Measurements from ENCODE around the gene GDF7.

GDF7 gene

GRCh38 chr2:20670315-20671035, 3.5 kb downstream of the GDF7 start:
- H2AFZ ChIP-seq = peak overlapping the region; percentile 7

GRCh38 chr2:20671036-20671735, 4.2 kb downstream of the GDF7 start:
- no peak overlapping the region for H3K4me3 ChIP-seq (ENCODE audit: low read depth, low read length)
- no peak overlapping the region for H3K27ac ChIP-seq
- no peaks in the 10 kb centered on the region for H3K9me3 ChIP-seq (ENCODE audit: control insufficient read depth, low read length)
- no peaks in the 10 kb centered on the region for H3K79me2 ChIP-seq
- no peak overlapping the region for H2AFZ ChIP-seq
- TF ChIP-seq, protein P1, sequence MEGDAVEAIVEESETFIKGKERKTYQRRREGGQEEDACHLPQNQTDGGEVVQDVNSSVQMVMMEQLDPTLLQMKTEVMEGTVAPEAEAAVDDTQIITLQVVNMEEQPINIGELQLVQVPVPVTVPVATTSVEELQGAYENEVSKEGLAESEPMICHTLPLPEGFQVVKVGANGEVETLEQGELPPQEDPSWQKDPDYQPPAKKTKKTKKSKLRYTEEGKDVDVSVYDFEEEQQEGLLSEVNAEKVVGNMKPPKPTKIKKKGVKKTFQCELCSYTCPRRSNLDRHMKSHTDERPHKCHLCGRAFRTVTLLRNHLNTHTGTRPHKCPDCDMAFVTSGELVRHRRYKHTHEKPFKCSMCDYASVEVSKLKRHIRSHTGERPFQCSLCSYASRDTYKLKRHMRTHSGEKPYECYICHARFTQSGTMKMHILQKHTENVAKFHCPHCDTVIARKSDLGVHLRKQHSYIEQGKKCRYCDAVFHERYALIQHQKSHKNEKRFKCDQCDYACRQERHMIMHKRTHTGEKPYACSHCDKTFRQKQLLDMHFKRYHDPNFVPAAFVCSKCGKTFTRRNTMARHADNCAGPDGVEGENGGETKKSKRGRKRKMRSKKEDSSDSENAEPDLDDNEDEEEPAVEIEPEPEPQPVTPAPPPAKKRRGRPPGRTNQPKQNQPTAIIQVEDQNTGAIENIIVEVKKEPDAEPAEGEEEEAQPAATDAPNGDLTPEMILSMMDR (IDR thresholded peaks at IDR 0.05) = no peak
- H3K9ac ChIP-seq = no peak overlapping the region
- no peak overlapping the region for H3K4me2 ChIP-seq (ENCODE audit: low read length)
- peaks cover 3% of the 10 kb centered on the region for H3K4me1 ChIP-seq
- H3K27me3 ChIP-seq (ENCODE audit: control insufficient read depth, insufficient read depth, low read length) = peaks cover 10% of the 10 kb centered on the region
- no peaks in the 10 kb centered on the region for H3K36me3 ChIP-seq (ENCODE audit: control insufficient read depth, insufficient read depth, low read length)

More at GRCh38 chr2:20670315-20671035, 3.5 kb downstream of the GDF7 start:
- Histone ChIP-seq H3K27ac (no peak overlapping the region), H3K4me3 (ENCODE audit: low read depth, low read length) (no peak overlapping the region), H3K9ac (no peak overlapping the region), H3K27me3 (ENCODE audit: control insufficient read depth, insufficient read depth, low read length) (peaks cover 10% of the 10 kb centered on the region), H3K4me2 (ENCODE audit: low read length) (no peak overlapping the region), H3K36me3 (ENCODE audit: control insufficient read depth, insufficient read depth, low read length) (no peaks in the 10 kb centered on the region), H3K79me2 (no peaks in the 10 kb centered on the region), H3K9me3 (ENCODE audit: control insufficient read depth, low read length) (no peaks in the 10 kb centered on the region), H3K4me1 (peaks cover 3% of the 10 kb centered on the region)
- TF ChIP-seq, protein P1 (IDR thresholded peaks at IDR 0.05) = no peak

- TF ChIP-seq, protein P1 (IDR thresholded peaks at IDR 0.05) = no peak
- peaks cover 10% of the 10 kb centered on the region for H3K27me3 ChIP-seq (ENCODE audit: control insufficient read depth, insufficient read depth, low read length)
- H3K27ac ChIP-seq = no peak overlapping the region
- no peaks in the 10 kb centered on the region for H3K36me3 ChIP-seq (ENCODE audit: control insufficient read depth, insufficient read depth, low read length)
- no peak overlapping the region for H2AFZ ChIP-seq
- H3K4me3 ChIP-seq (ENCODE audit: low read depth, low read length) = no peak overlapping the region
- H3K4me1 ChIP-seq = peaks cover 3% of the 10 kb centered on the region
- H3K4me2 ChIP-seq (ENCODE audit: low read length) = no peak overlapping the region
- H3K9me3 ChIP-seq (ENCODE audit: control insufficient read depth, low read length) = no peaks in the 10 kb centered on the region
- H3K79me2 ChIP-seq = no peaks in the 10 kb centered on the region
- no peak overlapping the region for H3K9ac ChIP-seq
These were observed 4.8 kb downstream of the GDF7 start for GRCh38 chr2:20671736-20672080.

- Histone ChIP-seq H3K79me2 (no peaks in the 10 kb centered on the region), H3K9me3 (ENCODE audit: control insufficient read depth, low read length) (no peaks in the 10 kb centered on the region), H3K27me3 (ENCODE audit: control insufficient read depth, insufficient read depth, low read length) (peaks cover 10% of the 10 kb centered on the region), H3K4me1 (peaks cover 3% of the 10 kb centered on the region), H3K9ac (no peak overlapping the region), H3K4me2 (ENCODE audit: low read length) (no peak overlapping the region), H3K4me3 (ENCODE audit: low read depth, low read length) (no peak overlapping the region), H3K27ac (no peak overlapping the region), H3K36me3 (ENCODE audit: control insufficient read depth, insufficient read depth, low read length) (no peaks in the 10 kb centered on the region), H2AFZ (no peak overlapping the region)
- TF ChIP-seq, protein P1 (IDR thresholded peaks at IDR 0.05) = no peak
These were observed 5.4 kb downstream of the GDF7 start for GRCh38 chr2:20672201-20672951.

Measured in parathyroid adenoma (tissue), 2 donors.